WTC11 (cell line): Measurements from ENCODE around the gene LHX4. TPM values are rescaled to one million over a fixed set of nuclear protein-coding genes. Genes with fewer than 3 reads are reported as not detected.

Experiments used
- ATAC-seq: fragments of 200-7000 bp; cut with Tn5 transposase; 2 replicates; pipeline ENCODE4 v1.10.0; 2021; ENCODE audit warnings: mild to moderate bottlenecking, moderate library complexity
- CTCF ChIA-PET: fragments of 300-600 bp; sonication (Branson Sonifier 250); formaldehyde crosslinking; loops from one replicate; lab custom pipeline; 2021; ENCODE audit warnings: antibody characterized with exemption; lab: Charles Lee
- POLR2A ChIA-PET: fragments of 350-600 bp; sonication (Branson Sonifier 250); formaldehyde crosslinking; loops from one replicate; lab custom pipeline; 2021; ENCODE audit warnings: antibody characterized with exemption; lab: Charles Lee
- DNase-seq: peaks from one replicate; pipeline ENCODE4 v3.0.0; 2021; ENCODE audit warnings: low spot score
- H3K27ac Mint-ChIP-seq: 2 replicates; pipeline ENCODE4 v1.8.0; 2021; ENCODE audit warnings: mixed read lengths
- H3K27me3 Mint-ChIP-seq: 2 replicates; pipeline ENCODE4 v1.8.0; 2021; ENCODE audit warnings: low read depth, mild to moderate bottlenecking, moderate library complexity, mixed read lengths
- H3K36me3 Mint-ChIP-seq: 2 replicates; pipeline ENCODE4 v1.8.0; 2021; ENCODE audit warnings: mixed read lengths
- H3K4me1 Mint-ChIP-seq: 2 replicates; pipeline ENCODE4 v1.8.0; 2022; ENCODE audit warnings: mixed read lengths
- H3K4me3 Mint-ChIP-seq: 2 replicates; pipeline ENCODE4 v1.8.0; 2021; ENCODE audit warnings: mild to moderate bottlenecking, moderate library complexity, mixed read lengths
- H3K9me3 Mint-ChIP-seq: 2 replicates; pipeline ENCODE4 v1.8.0; 2021; ENCODE audit warnings: mixed read lengths
- E2F4 ChIP-seq: sonication (generic); formaldehyde crosslinking; IDR thresholded peaks from 2 replicates; pipeline ENCODE4 v1.8.1; 2022; ENCODE audit warnings: low read depth, mild to moderate bottlenecking, moderate library complexity, missing genetic modification reagents, borderline replicate concordance
- ERG ChIP-seq: fragments of 250-450 bp; sonication (Bioruptor Pico); IDR thresholded peaks from 2 replicates; pipeline ENCODE4 v1.8.0; 2021; ENCODE audit warnings: mild to moderate bottlenecking
- ETV6 ChIP-seq: sonication (generic); formaldehyde crosslinking; IDR thresholded peaks from 2 replicates; pipeline ENCODE4 v1.8.1; 2022; ENCODE audit warnings: mild to moderate bottlenecking, missing genetic modification reagents
- FOXK1 ChIP-seq: sonication (generic); formaldehyde crosslinking; IDR thresholded peaks from 2 replicates; pipeline ENCODE4 v1.8.0; 2022; ENCODE audit warnings: mild to moderate bottlenecking, moderate library complexity, missing genetic modification reagents
- GTF2I ChIP-seq: fragments of 250-450 bp; sonication (Bioruptor Pico); conservative IDR thresholded peaks from 2 replicates; pipeline ENCODE4 v1.4.0; 2021; ENCODE audit warnings: mild to moderate bottlenecking
- JUN ChIP-seq: sonication (generic); formaldehyde crosslinking; IDR thresholded peaks from 2 replicates; pipeline ENCODE4 v1.8.0; 2023; ENCODE audit warnings: mild to moderate bottlenecking, missing genetic modification reagents
- KAT7 ChIP-seq: sonication (generic); formaldehyde crosslinking; IDR thresholded peaks from 2 replicates; pipeline ENCODE4 v1.8.1; 2023; ENCODE audit warnings: missing genetic modification reagents, mild to moderate bottlenecking, borderline replicate concordance
- MLX ChIP-seq: sonication (generic); formaldehyde crosslinking; IDR thresholded peaks from 2 replicates; pipeline ENCODE4 v1.8.1; 2023; ENCODE audit warnings: mild to moderate bottlenecking, missing genetic modification reagents, moderate library complexity
- NFATC4 ChIP-seq: fragments of 250-450 bp; sonication (Bioruptor Pico); IDR thresholded peaks from 2 replicates; pipeline ENCODE4 v1.9.0; 2021; ENCODE audit warnings: mild to moderate bottlenecking
- NR1H2 ChIP-seq: sonication (generic); formaldehyde crosslinking; IDR thresholded peaks from 2 replicates; pipeline ENCODE4 v1.9.0; 2021; ENCODE audit warnings: mild to moderate bottlenecking, moderate library complexity, missing genetic modification reagents
- PREB ChIP-seq: sonication (generic); formaldehyde crosslinking; IDR thresholded peaks from 2 replicates; pipeline ENCODE4 v1.8.1; 2022; ENCODE audit warnings: mild to moderate bottlenecking, missing genetic modification reagents, moderate library complexity, borderline replicate concordance
- SMAD4 ChIP-seq: sonication (generic); formaldehyde crosslinking; IDR thresholded peaks from 2 replicates; pipeline ENCODE4 v1.8.0; 2022; ENCODE audit warnings: mild to moderate bottlenecking, missing genetic modification reagents
- TCF7 ChIP-seq: sonication (generic); formaldehyde crosslinking; IDR thresholded peaks from 2 replicates; pipeline ENCODE4 v1.8.0; 2022; ENCODE audit warnings: mild to moderate bottlenecking, low read depth, missing genetic modification reagents, moderate library complexity
- TEAD4 ChIP-seq: sonication (generic); formaldehyde crosslinking; IDR thresholded peaks from 2 replicates; pipeline ENCODE4 v1.8.0; 2022; ENCODE audit warnings: mild to moderate bottlenecking, missing genetic modification reagents
- TP53 ChIP-seq: sonication (generic); formaldehyde crosslinking; IDR thresholded peaks from 2 replicates; pipeline ENCODE4 v1.8.1; 2023; ENCODE audit warnings: mild to moderate bottlenecking, missing genetic modification reagents
- USF1 ChIP-seq: sonication (generic); formaldehyde crosslinking; IDR thresholded peaks from 2 replicates; pipeline ENCODE4 v1.8.0; 2022; ENCODE audit warnings: mild to moderate bottlenecking, missing genetic modification reagents
- ZMAT4 ChIP-seq: fragments of 250-450 bp; sonication (Bioruptor Pico); IDR thresholded peaks from 2 replicates; pipeline ENCODE4 v1.9.0; 2021; ENCODE audit warnings: mild to moderate bottlenecking
- ZNF121 ChIP-seq: sonication (generic); formaldehyde crosslinking; IDR thresholded peaks from 2 replicates; pipeline ENCODE4 v1.8.0; 2023; ENCODE audit warnings: missing genetic modification reagents
- ZNF138 ChIP-seq: sonication (generic); formaldehyde crosslinking; conservative IDR thresholded peaks from 2 replicates; pipeline ENCODE4 v1.8.1; 2022; ENCODE audit warnings: mild to moderate bottlenecking, moderate library complexity, missing genetic modification reagents
- ZNF219 ChIP-seq: sonication (generic); formaldehyde crosslinking; IDR thresholded peaks from 2 replicates; pipeline ENCODE4 v1.8.0; 2023; ENCODE audit warnings: missing genetic modification reagents, mild to moderate bottlenecking, borderline replicate concordance
- ZNF232 ChIP-seq: sonication (generic); formaldehyde crosslinking; IDR thresholded peaks from 2 replicates; pipeline ENCODE4 v1.8.0; 2022; ENCODE audit warnings: mild to moderate bottlenecking, missing genetic modification reagents
- ZNF416 ChIP-seq: fragments of 250-450 bp; sonication (Bioruptor Pico); IDR thresholded peaks from 2 replicates; pipeline ENCODE4 v1.9.0; 2021; ENCODE audit warnings: mild to moderate bottlenecking, inconsistent platforms
- ZNF671 ChIP-seq: fragments of 250-450 bp; sonication (Bioruptor Pico); IDR thresholded peaks from 2 replicates; pipeline ENCODE4 v1.8.0; 2021; ENCODE audit warnings: mild to moderate bottlenecking
- total RNA-seq: library from RNA; stranded (reverse); gene quantifications from 3 replicates; pipeline ENCODE4 v1.2.3, GENCODE V29; 2021

Gene LHX4
- total RNA-seq, 1 experiment from 2014 or later, result 19.2 TPM

GRCh38 chr1:180221462-180221861 is 8.6 kb upstream of the LHX4 start:
- TF ChIP-seq ZNF121 (CRISPR knock-in tag) (no peak), TP53 (CRISPR knock-in tag) (no peak), ZNF219 (no peak), ZNF232 (CRISPR knock-in tag) (no peak), SMAD4 (CRISPR knock-in tag) (no peak), FOXK1 (CRISPR knock-in tag) (no peak), E2F4 (CRISPR knock-in tag) (no peak), ETV6 (no peak)
- H3K27me3 Mint-ChIP-seq, result peaks cover 22% of the 10 kb centered on the region
- no peak for DNase-seq
- ChIA-PET CTCF (interaction anchor here (1.1 to 1.7 kb wide), 2 partner anchors 10 to 33 kb away, joined by 3 to 10 read pairs; no protein-coding TSS in a partner anchor), POLR2A (no interaction called here)
- H3K27ac Mint-ChIP-seq, result no peak overlapping the region
- H3K4me1 Mint-ChIP-seq, result peaks cover 15% of the 10 kb centered on the region
- H3K4me3 Mint-ChIP-seq, result no peak overlapping the region
- ATAC-seq, result no peak
- no peaks in the 10 kb centered on the region for H3K36me3 Mint-ChIP-seq
- no peaks in the 10 kb centered on the region for H3K9me3 Mint-ChIP-seq

- H3K9me3 Mint-ChIP-seq, result no peaks in the 10 kb centered on the region
- TF ChIP-seq ZNF121 (CRISPR knock-in tag) (no peak), SMAD4 (CRISPR knock-in tag) (no peak), TCF7 (CRISPR knock-in tag) (no peak), TEAD4 (CRISPR knock-in tag) (no peak), JUN (no peak), GTF2I (no peak), KAT7 (no peak)
- ChIA-PET POLR2A (no interaction called here), CTCF (interaction anchor here (0.7 to 1.1 kb wide), 2 partner anchors 28 to 44 kb away, joined by 3 to 4 read pairs; no protein-coding TSS in a partner anchor)
- H3K4me3 Mint-ChIP-seq, result no peak overlapping the region
- H3K36me3 Mint-ChIP-seq, result no peaks in the 10 kb centered on the region
- ATAC-seq (no peak), DNase-seq (no peak)
- H3K4me1 Mint-ChIP-seq, result peaks cover 21% of the 10 kb centered on the region
- H3K27ac Mint-ChIP-seq, result no peak overlapping the region
- H3K27me3 Mint-ChIP-seq, result peaks cover 49% of the 10 kb centered on the region
These were observed 5.2 kb upstream of the LHX4 start for GRCh38 chr1:180224902-180225301.

- Mint-ChIP-seq H3K36me3 (no peaks in the 10 kb centered on the region), H3K9me3 (no peaks in the 10 kb centered on the region)
- TF ChIP-seq ZNF671 (CRISPR knock-in tag), result no peak
- no peak for TF ChIP-seq PREB
- no peak for TF ChIP-seq NFATC4 (CRISPR knock-in tag)
- no peak for TF ChIP-seq ETV6
- TF ChIP-seq ZMAT4 (CRISPR knock-in tag), result no peak
- TF ChIP-seq ERG (CRISPR knock-in tag), result no peak
- no peak for TF ChIP-seq ZNF138 (CRISPR knock-in tag)
- no peak for TF ChIP-seq ZNF416 (CRISPR knock-in tag)
- no peak for TF ChIP-seq NR1H2
- no peak for TF ChIP-seq TCF7 (CRISPR knock-in tag)
- TF ChIP-seq USF1 (CRISPR knock-in tag), result no peak
- no peak for TF ChIP-seq MLX (CRISPR knock-in tag)
- TF ChIP-seq E2F4 (CRISPR knock-in tag), result no peak
- TF ChIP-seq, all 79 proteins: peak for 0
- H3K27me3 Mint-ChIP-seq, result peaks cover 49% of the 10 kb centered on the region
- H3K4me3 Mint-ChIP-seq, result no peak overlapping the region
- ATAC-seq, result no peak
- peaks cover 21% of the 10 kb centered on the region for H3K4me1 Mint-ChIP-seq
- ChIA-PET POLR2A (interaction anchor here (0.6 to 1.5 kb wide), 2 partner anchors 18 to 184 kb away, joined by 3 read pairs; no protein-coding TSS in a partner anchor), CTCF (interaction anchor here (0.7 to 2.1 kb wide), 3 partner anchors 28 to 44 kb away, joined by 3 to 7 read pairs (median 4); no protein-coding TSS in a partner anchor)
- H3K27ac Mint-ChIP-seq, result no peak overlapping the region
- DNase-seq, result no peak
These were observed 4.7 kb upstream of the LHX4 start for GRCh38 chr1:180225403-180225802.
